HG02938 (cell line): Measurements from ENCODE around the gene PDCD1.
"Not testable (repeated sequence)": the region's sequence is repeated elsewhere in the genome, so short reads cannot be mapped to it uniquely, and the experiment has no call there.

Source experiments
- ATAC-seq: cut with Tn5 transposase; IDR thresholded peaks from one replicate; pipeline ENCODE4 v1.9.1; 2021; ENCODE audit warnings: mild to moderate bottlenecking, moderate library complexity; ENCODE audit not compliant: unreplicated experiment

The PDCD1 gene

GRCh38 chr2:241835611-241836010 is 23.1 kb downstream of the PDCD1 start:
- no peak for ATAC-seq

GRCh38 chr2:241834527-241835210 is 24.0 kb downstream of the PDCD1 start:
- no peak for ATAC-seq

- ATAC-seq, result not testable (repeated sequence)
Measured at GRCh38 chr2:241833756-241834526, 24.8 kb downstream of the PDCD1 start.

DNA sequence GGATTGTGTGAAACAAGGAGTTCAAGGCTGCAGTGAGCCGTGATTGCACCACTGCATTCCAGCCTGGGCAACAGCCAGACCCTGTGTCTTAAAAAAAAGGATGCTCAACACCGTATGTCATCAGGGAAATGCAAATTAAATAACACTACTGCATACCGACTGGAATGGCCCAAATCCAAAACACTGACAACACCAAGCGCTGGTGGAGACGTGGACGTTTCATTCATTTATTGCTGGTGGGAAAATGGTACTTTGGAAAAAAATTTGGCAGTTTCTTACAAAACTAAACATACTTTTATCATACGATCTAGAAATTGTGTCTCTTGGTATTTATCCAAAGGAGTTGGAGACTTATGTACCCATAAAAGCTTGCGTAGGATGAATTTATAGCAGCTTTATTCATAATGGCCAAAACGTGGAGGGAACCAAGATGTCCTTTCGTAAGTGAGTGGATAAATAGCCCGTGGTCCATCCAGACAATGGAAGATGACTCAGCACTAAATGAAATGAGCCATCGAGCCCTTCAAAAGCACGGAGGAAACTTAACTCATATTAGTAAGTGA is 25.5 kb downstream of the PDCD1 start:
- no peak for ATAC-seq

GRCh38 chr2:241827394-241827793 is 31.3 kb downstream of the PDCD1 start:
- no peak for ATAC-seq

DNA sequence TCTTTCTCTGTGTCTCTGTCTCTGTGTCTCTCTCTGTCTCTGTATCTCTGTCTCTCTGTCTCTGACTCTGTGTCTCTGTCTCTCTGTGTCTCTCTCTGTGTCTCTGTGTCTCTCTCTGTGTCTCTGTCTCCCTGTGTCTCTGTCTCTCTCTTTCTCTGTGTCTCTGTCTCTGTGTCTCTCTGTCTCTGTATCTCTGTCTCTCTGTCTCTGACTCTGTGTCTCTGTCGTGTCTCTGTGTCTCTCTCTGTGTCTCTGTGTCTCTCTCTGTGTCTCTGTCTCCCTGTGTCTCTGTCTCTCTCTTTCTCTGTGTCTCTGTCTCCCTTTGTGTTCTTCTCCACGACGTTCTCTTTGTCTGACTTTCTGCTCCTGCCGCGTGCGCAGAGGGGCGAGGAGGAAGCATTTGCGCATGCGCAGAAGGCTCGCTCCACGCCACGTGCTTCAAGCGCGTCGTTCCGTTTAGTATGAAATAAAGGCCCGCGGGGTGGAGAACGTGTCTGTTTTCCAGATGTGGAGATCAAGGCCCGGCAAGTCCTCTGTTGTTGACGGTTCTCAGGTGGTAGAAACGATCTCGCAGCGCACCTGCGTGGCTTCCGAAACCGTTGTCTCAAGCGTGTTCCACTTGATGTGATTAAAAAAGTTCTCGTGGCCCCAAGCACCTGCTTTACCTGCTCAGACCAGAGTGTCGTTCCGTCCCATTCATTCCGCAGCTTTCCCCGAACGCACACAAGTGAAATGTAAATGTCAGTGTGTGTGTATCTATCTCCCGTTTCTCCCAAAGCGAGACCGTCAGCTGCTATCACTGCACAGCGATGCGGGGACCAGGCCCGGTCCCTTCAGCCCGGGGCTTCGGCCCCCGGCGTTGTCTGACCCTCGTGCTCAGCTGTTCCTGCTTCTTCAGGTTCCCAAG is 34.9 kb downstream of the PDCD1 start:
- ATAC-seq, result not testable (repeated sequence)

DNA sequence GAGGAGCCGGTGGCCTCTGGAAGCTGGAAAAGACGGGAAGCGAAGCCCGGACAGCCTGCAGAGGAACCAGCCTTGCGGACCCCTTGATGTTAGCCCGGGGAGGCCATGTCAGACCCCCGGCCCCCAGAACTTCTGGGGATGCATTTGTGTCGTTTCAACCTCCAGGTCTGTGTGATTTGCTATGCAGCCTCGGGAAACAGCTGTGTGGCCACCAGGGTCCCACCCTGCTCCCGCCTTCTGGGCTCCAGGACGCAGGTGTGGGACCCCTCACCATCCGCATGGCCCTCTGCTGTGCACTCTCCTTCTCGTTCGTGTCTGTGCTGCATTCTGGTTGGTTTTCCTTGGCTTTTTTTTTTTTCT is 36.5 kb downstream of the PDCD1 start:
- ATAC-seq, result no peak

- ATAC-seq, result no peak
Measured at GRCh38 chr2:241821460-241822263, 37.0 kb downstream of the PDCD1 start.

GRCh38 chr2:241820625-241821384 is 37.9 kb downstream of the PDCD1 start:
- no peak for ATAC-seq

DNA sequence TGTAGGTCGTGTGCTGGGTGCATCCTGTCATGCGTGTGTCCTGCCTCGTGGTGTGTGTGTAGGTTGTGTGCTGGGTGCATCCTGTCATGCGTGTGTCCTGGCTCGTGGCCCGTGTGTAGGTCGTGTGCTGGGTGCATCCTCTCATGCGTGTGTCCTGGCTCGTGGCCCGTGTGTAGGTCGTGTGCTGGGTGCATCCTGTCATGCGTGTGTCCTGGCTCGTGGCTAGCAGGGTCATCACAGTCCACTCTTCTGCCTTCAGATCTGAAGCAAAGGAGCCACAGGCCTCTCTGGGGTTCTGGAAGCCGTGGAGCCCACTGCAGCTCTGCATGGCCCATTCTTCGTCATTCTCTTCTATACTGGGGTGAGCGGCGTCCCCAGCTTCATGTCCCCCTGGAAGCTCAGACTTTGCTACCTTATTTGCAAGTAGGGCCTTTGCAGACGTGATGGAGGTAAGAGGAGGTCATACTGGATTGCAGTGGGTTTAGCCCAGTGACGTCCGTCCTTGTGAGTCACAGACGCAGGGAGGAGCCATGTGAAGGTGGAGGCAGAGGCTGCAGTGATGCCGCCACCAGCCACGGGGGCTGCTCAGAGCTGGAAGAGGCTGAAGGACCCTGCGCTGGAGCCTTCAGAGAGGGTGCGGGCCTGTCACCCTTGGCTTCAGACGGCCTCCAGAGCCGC is 38.6 kb downstream of the PDCD1 start:
- not testable (repeated sequence) for ATAC-seq

DNA sequence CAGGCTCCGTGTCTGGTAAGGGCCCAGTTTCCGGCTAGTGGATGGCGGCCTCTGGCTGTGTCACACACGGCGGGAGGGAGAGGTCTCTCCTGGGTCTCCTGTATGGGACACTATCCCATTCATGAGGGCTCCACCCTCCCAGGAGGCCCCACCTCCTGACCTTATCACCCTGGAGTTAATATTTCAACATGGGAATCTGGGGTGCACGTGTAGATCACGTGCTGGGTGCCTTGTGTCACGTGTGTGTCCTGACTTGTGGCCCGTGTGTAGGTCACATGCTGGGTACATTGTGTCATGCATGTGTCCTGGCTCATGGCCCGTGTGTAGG is 39.8 kb downstream of the PDCD1 start:
- no peak for ATAC-seq

DNA sequence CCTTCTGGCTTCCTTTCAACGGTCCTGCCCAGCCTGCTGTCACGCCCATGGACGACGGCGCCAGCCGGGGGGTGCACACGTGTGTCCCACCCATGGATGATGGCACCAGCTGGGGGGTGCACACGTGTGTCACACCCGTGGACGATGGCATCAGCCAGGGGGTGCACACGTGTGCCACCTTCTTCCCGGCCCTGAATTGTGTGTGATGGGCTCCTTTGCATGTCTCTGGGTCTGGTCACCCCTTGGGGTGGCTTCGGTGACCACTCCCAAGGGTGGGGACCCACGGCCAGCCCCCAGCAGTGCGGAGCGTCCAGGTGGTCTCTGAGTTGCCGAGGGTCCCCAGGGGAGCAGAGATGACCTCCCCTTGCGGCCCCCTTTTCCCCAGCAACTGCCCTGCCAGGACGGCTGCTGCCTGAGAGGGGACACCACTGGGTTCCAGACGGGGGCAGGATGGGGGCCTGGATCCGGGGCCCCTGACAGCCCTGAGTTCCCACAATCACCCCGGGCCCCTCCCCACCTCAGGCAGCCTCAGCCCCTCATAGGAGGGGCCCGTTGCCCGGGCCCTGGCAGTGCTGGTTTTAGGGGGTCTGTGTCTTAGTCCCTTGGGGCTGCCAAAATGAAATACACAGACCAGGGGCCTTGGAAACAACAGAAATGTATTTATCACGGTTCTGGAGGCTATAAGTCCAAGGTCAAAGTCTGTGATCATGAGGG is 40.3 kb downstream of the PDCD1 start:
- no peak for ATAC-seq

GRCh38 chr2:241817821-241818215 is 40.9 kb downstream of the PDCD1 start:
- not testable (repeated sequence) for ATAC-seq

GRCh38 chr2:241817126-241817820 is 41.4 kb downstream of the PDCD1 start:
- ATAC-seq, result no peak

GRCh38 chr2:241816431-241817121 is 42.1 kb downstream of the PDCD1 start:
- no peak for ATAC-seq

DNA sequence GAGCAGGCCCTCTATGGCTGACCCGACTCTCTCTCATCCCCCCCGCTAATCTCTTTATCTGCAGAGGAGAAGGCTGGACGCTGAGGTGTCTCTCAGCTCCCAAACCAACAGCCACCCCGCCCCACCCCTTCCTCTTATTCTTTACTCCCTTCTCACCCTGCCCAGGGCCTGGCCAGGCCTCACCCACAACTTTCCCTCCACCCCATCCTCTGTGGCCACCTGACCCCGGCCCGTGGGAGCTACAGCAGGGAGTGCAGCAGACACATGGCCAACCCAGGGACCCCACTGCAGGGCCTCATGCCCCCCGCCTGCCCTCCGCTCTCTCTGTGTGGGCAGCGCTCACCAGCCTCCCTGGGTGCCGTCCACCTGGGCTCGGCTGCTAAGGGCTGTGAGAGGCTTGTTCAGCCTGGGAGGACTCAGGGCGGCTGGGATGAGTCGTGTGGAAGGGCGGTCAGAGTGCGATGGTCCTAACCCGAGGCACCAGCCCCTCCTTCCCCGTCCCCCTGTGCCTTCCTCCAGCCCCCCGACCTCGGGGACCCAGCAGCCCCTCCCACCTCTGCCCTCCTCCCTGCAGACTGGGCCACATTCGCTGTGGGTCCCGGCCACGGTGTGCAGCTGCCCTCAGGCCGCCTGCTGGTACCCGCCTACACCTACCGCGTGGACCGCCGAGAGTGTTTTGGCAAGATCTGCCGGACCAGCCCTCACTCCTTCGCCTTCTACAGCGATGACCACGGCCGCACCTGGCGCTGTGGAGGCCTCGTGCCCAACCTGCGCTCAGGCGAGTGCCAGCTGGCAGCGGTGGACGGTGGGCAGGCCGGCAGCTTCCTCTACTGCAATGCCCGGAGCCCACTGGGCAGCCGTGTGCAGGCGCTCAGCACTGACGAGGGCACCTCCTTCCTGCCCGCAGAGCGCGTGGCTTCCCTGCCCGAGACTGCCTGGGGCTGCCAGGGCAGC is 42.9 kb downstream of the PDCD1 start:
- ATAC-seq, result no peak
